Psoas muscle (tissue), 8 donors: ENCODE measurements around the gene UTP20. TPM values are rescaled to one million over a fixed set of nuclear protein-coding genes. Genes with fewer than 3 reads are reported as not detected.

ENCODE experiments used
- ATAC-seq, 4 donors: fragments of 200-7000 bp; cut with Tn5 transposase; one replicate each; pipeline ENCODE4 v1.9.1; 2020; ENCODE audit warnings: moderate library complexity in 3 of 4, mild to moderate bottlenecking in 2 of 4
- DNase-seq, 2 donors: peaks; one replicate each; pipeline ENCODE4 v3.0.0-alpha.2; 2020
- H3K27ac ChIP-seq: fragments of 200-600 bp; one replicate; pipeline ENCODE4 v1.8.0; 2022
- H3K27me3 ChIP-seq, 3 donors: fragments of 200-600 bp in 1 of 3; one replicate each; pipeline versions ENCODE4 v1.6.1 to v1.8.0; 2013 to 2022; ENCODE audit warnings: low read length in 2 of 3, mild to moderate bottlenecking in 2 of 3, moderate library complexity in 1 of 3; ENCODE audit not compliant: insufficient read depth in 3 of 3
- H3K36me3 ChIP-seq, 2 donors: fragments of 200-600 bp in 1 of 2; one replicate each; pipeline versions ENCODE4 v1.6.1 to v1.8.0; 2013 to 2022; ENCODE audit warnings: low read depth in 1 of 2, mild to moderate bottlenecking in 1 of 2, moderate library complexity in 1 of 2; ENCODE audit not compliant: insufficient read depth in 1 of 2
- H3K4me1 ChIP-seq: fragments of 200-600 bp; one replicate; pipeline ENCODE4 v1.8.0; 2022
- H3K4me3 ChIP-seq: fragments of 200-600 bp; one replicate; pipeline ENCODE4 v1.8.0; 2022; ENCODE audit warnings: mild to moderate bottlenecking
- H3K9me3 ChIP-seq: fragments of 200-600 bp; one replicate; pipeline ENCODE4 v1.8.0; 2022
- CTCF ChIP-seq: fragments of 200-600 bp; IDR thresholded peaks from one replicate; pipeline ENCODE4 v1.8.0; 2022; ENCODE audit warnings: antibody characterized with exemption
- WGBS, 3 donors: extraction: QIAGEN DNeasy Blood & Tissue Kit; methylation state at CpG; one replicate each; pipeline versions ENCODE4 v1.1.6 to v1.1.7; 2013; 5-methylcytosine and 5-hydroxymethylcytosine counted together
- intact Hi-C, 2 donors: fragments of 100-400 bp; cut with DNase I; formaldehyde crosslinking; loops; one replicate each; pipeline versions ENCODE4 v1.11.0 to v1.14.2; 2022
- polyA plus RNA-seq, 3 donors: library from polyadenylated mRNA; stranded (reverse); fragments of 200-250 nt; gene quantifications; one replicate each; pipeline ENCODE4 v1.2.3, GENCODE V29; 2013
- total RNA-seq, 4 donors: library from RNA; stranded (reverse); fragmentation: NEBNext Ultra II Directional in 2 of 4; extraction: Animal tissue kit (Norgen Biotek cat#: 25700) in 2 of 4; gene quantifications; one replicate each; pipeline versions ENCODE4 v1.2.1 to v1.2.4, GENCODE V29; 2021 to 2023
- donor health status: healthy with polysubstance abuse.
- donor health status: DM: no; HTN: no; CAD: no; lungs with moderate emphysema.
- donor health status: Bipolar disorder and iron deficiency.
- donor health status: healthy.
- donor health status: DM: yes; HTN: yes; CAD: no.
- donor health status: DM: no; HTN: no; CAD: no.
- donor health status: DM: no; HTN: no; CAD: no.
- donor health status: DM: yes; HTN: yes; CAD: no.

Gene UTP20
- total and polyA plus RNA-seq, 7 donors = 3.7 to 11.4 (median 8.4) TPM

DNA sequence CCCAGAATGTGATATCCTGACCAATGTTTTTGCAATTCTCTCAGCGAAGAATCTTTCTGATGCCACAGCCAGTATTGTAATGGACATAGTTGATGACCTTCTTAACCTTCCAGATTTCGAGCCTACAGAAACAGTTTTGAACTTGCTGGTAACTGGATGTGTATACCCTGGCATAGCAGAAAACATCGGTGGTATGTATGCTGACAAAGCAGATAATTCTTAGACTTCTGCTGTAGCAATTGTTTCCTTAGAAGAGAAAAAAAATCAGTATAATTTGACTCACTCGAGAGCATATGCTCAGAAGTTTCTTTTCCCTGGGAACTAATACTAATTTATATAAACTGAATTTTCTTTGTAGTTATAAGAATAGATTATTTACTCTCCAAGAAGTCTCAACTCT is 58.2 kb downstream of the UTP20 start:
- Histone ChIP-seq H3K27me3 (no peaks in the 10 kb centered on the region), H3K9me3 (no peaks in the 10 kb centered on the region), H3K4me3 (no peak overlapping the region), H3K27ac (no peak overlapping the region), H3K36me3 (peaks cover 7 to 96% of the 10 kb centered on the region in 2 donors), H3K4me1 (no peaks in the 10 kb centered on the region)
- ATAC-seq (no peak), DNase-seq (no peak)
- no peak for TF ChIP-seq CTCF
- intact Hi-C loops = no loop called here
- WGBS, 3 donors = 93 to 95% (median 95%) methylated on average over 4 of the region's 4 CpGs

- H3K27ac ChIP-seq = no peak overlapping the region
- H3K4me3 ChIP-seq = no peak overlapping the region
- peaks cover 2 to 98% of the 10 kb centered on the region in 2 donors for H3K36me3 ChIP-seq
- no peaks in the 10 kb centered on the region for H3K27me3 ChIP-seq
- intact Hi-C loops = no loop called here
- no peak for DNase-seq
- H3K4me1 ChIP-seq = no peaks in the 10 kb centered on the region
- 89 to 94% (median 90%) methylated on average over 3 of the region's 3 CpGs for WGBS, 3 donors
- TF ChIP-seq CTCF = no peak
- H3K9me3 ChIP-seq = no peaks in the 10 kb centered on the region
- no peak for ATAC-seq
Measured at GRCh38 chr12:101343893-101344292, 64.0 kb downstream of the UTP20 start.

- DNase-seq (no peak), ATAC-seq (no peak)
- intact Hi-C loops = loop anchor here (10.0 kb wide), 1 partner anchor 47 kb away; no protein-coding TSS in a partner anchor
- 97 to 99% (median 99%) methylated on average over 4 of the region's 4 CpGs for WGBS, 3 donors
- Histone ChIP-seq H3K4me3 (no peak overlapping the region), H3K4me1 (no peaks in the 10 kb centered on the region), H3K36me3 (peaks cover 4 to 96% of the 10 kb centered on the region in 2 donors), H3K27me3 (no peaks in the 10 kb centered on the region), H3K27ac (no peak overlapping the region), H3K9me3 (no peaks in the 10 kb centered on the region)
- no peak for TF ChIP-seq CTCF
Measured at GRCh38 chr12:101351682-101352081, 71.8 kb downstream of the UTP20 start.

DNA sequence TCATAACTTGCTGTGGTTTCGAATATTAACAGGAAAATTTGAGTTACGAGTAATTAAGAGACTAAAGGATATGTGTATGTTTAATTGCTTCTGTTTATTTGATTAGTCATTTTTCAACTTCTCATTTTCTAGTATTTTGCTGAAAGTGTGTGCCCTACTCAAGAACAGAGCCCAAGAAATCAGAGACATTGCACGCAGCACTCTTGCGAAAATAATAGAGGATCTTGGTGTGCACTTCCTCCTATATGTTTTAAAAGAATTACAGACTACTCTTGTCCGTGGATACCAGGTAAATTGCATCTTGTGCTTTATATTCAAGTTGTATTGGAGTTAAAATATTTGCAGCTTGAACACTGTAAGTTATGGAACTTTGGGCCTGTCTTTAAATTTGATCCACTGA is 76.9 kb downstream of the UTP20 start:
- Histone ChIP-seq H3K36me3 (peaks cover 6 to 97% of the 10 kb centered on the region in 2 donors), H3K4me1 (no peaks in the 10 kb centered on the region), H3K4me3 (no peak overlapping the region), H3K27me3 (no peaks in the 10 kb centered on the region), H3K9me3 (no peaks in the 10 kb centered on the region), H3K27ac (no peak overlapping the region)
- no peak for TF ChIP-seq CTCF
- ATAC-seq (no peak), DNase-seq (no peak)
- WGBS, 3 donors = 94 to 97% (median 96%) methylated on average over 5 of the region's 5 CpGs
- intact Hi-C loops = loop anchor here (10.0 kb wide), 1 partner anchor 52 kb away; no protein-coding TSS in a partner anchor

DNA sequence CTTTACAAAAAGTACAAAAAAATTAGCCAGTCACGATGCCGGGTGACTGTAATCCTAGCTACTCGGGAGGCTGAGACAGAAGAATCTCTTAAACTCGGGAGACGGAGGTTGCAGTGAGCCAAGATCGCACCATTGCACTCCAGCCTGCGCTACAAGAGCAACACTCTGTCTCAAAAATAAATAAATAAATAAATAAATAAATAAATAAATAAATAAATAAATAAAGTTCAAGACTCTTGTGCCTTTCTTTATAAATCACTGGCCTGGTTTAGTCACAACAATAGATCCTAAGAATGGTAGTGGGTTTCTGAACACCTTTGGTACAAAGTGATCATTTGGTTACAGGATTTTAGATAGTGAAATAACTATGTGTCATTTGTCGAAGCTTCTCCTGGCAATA is 81.5 kb downstream of the UTP20 start:
- WGBS, 3 donors = 86 to 99% (median 93%) methylated on average over 8 of the region's 8 CpGs
- H3K36me3 ChIP-seq = peaks cover 9 to 98% of the 10 kb centered on the region in 2 donors
- no peak for ATAC-seq
- intact Hi-C loops = no loop called here
- H3K27me3 ChIP-seq = no peaks in the 10 kb centered on the region
- no peaks in the 10 kb centered on the region for H3K4me1 ChIP-seq
- H3K9me3 ChIP-seq = no peaks in the 10 kb centered on the region
- H3K27ac ChIP-seq = no peak overlapping the region
- H3K4me3 ChIP-seq = no peak overlapping the region
- no peak for DNase-seq
- no peak for TF ChIP-seq CTCF
